CD4-positive, alpha-beta T cell treated with Interleukin-4 for 1 hour (primary cell): ENCODE measurements around the gene MAST2.
"Not testable (repeated sequence)": the region's sequence is repeated elsewhere in the genome, so short reads cannot be mapped to it uniquely, and the experiment has no call there.

Experiments
- DNase-seq, 2 donors: peaks; one replicate each; pipeline ENCODE4 v3.0.0-alpha.2; 2020 to 2022

MAST2 gene

DNA sequence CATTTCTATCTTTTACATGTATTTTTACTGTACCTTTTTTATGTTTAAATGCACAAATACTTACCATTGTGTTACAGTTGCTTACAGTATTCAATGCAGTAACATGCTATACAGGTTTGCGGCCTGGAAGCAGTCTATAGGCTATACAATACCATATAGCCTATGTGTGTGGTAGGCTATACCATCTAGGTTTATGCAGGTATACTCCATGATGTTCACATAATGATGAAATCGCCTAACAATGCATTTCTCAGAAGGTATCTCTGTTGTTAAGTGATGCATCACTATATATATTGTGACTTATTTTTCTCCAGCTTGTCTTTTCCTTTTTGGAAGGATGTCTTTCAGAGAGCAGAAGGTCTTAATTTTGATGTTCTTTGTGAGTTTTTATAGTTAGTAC is 103.5 kb downstream of the MAST2 start:
- DNase-seq, result no peak

DNA sequence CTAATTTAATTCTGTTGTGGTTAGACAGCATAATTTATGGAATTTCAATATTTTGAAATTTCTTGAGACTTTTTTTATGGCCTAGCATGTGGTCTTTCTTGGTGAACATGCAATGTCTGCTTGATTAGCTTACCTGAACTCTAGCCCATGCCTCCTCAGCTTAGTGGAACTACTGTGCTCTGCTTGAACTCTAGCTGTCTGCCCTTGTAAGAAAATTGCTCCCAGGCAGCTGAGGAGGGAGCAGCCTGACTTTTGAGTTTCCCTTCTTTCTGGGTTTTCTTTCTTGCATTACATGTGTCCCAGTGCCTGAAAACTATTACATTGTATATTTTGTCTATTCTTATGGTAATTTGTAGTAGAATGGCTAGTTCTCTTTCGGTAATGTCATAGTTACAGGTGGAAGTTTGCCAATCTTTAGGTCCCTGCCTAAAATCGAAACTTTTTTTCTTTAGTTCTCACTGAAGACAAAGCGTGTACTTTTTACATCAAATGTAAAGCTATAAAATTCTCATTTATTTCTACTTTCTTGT is 105.3 kb downstream of the MAST2 start:
- no peak for DNase-seq

DNA sequence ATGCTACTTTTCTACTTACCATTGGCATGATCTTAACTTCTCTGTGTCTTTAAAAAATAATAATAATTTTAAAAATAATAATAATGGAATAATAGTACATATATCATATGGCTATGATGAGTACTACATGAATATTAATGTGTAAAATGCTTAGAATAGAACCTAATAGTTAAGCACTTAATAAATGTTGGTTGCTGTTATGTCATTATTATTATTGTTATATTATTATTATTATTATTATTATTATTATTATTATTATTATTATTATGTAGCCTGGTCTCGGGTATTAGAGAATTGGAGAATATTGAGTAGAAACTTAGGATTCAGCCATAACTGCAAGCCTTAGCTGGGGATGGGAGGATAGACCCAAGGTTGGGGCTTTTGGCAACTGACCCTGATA is 108.2 kb downstream of the MAST2 start:
- DNase-seq, result no peak

DNA sequence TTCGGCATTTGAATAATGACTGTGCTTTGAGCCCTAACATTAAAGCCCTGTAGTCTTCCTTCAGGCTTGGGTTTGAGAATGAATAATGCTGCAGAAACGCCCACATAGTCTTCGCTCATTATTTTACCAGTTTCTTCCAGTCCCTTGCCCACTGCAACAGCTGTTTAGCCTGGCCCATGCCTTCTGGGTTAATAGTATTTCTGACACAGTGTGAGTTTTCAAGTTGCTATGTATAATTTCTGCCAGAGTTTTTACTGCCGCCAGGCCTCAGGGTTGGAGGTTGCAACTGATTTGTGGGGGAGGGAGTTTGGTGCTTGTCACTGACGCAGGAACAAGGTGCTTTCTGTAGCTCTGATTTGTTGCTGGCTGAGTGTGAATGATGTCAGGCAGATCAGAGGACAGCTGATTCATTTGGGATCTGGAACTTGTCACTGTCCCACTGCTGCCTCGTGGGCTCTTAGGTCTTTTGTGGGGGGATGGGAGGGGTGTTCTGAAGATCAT is 109.8 kb downstream of the MAST2 start:
- no peak for DNase-seq

DNA sequence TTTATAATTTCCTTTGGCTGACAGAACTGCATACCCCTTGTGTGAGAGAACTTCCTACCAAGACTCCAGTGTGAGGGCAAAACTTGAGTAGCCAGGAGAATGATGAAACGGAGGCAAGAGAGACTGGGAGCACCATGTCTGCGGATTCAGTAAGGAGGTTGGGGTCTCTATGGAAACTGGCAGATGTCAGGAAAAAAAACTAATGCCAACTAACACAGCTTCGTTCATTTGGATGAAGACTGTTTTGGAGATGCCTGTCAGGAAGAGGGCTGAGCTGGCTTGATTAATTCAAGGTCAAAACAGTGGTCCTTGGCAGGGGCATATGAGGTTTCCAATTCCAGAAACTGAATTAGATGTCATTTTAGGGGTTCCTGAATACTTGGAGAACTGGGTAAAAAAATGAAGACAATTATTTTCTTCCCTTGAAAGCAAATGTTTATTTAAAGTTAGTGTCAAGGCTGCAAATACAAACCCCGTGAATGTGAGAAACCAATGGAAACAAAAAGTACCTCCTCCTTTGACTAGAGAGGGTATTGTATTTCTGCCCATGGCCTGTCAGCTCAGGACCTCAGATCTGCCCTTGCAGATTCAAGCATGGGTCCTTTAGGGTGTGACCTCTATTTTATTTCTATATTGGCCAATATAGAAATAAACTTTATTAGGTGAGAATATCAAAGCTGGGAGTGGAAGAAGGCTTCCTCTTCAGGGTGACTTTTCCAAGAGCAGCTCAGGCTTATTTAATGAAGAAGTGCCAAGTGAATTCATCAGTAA is 110.5 kb downstream of the MAST2 start:
- no peak for DNase-seq

DNA sequence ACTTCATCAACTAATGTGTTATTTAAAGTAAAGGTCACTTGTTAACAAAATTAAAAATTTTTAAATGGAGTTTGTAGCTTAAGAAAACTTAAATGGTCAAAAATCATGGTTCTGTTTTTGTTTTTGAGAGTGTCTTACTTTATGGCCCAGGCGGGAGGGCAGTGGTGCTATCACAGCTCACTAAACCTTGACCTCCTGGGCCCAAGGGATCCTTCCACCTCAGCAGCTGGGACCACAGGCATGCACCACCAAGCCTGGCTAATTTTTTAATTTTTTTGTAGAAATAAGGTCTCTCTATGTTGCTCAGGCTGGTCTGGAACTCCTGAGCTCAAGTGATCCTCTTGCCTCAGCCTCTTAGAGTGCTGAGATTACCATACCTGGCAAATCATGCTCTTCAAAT is 111.4 kb downstream of the MAST2 start:
- no peak for DNase-seq

DNA sequence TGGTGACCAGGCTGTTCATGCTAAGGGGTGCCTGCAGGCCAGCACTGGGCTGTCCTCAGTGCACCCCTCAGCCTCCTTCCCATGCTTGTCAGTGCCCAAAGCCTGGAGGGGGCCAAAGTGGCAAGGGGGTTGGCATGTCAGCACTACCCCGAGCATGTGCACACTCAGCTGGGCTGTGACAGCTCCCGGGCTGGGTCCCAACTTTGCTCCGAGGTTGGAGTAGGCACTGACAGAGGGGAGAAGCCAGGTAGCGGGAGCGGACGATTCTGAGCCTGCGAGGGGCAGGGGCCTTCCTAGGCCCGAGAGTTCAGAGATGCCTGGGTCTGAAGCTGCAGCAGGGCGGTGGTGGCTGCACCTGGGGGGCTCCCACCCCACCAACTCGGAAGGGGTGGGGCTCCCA is 119.0 kb downstream of the MAST2 start:
- DNase-seq, result no peak

DNA sequence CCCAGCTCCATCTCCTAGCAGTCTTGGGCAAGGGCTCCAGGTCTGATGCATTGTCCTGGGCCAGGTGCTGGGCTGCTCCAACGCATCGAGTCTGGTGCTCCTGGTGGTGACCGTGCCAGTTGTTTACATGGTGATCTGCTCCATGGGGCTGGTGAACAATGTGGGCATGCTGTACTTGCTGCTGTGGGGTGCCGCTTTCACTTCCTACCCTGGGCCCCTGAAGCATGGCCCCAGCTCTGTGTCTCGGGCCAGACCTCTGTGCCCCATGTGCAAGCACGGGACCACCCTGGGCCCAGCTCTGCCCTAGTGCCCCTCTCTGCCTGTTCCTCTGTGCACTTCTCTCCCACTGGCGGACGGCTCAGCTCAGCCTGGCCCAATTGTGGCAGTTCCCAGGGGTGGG is 119.4 kb downstream of the MAST2 start:
- DNase-seq, result no peak

DNA sequence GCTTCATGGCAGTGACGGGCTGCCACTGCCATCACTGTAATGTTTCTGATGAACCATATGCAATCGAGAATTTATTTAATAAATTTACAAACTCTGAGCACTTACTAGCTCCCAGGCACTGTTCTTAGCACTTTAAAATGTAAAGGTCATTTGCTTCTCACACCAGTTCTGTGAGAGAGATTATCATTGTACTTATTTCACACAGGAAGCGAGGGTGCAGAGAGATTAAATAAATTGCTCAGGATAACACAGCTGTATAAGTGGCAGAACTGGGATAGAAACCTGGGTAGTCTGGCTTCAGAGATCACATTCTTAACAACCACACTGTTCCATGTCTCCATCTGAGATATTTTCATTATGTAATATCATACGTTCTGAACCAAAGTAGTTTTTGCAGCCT is 119.9 kb downstream of the MAST2 start:
- DNase-seq, result no peak

DNA sequence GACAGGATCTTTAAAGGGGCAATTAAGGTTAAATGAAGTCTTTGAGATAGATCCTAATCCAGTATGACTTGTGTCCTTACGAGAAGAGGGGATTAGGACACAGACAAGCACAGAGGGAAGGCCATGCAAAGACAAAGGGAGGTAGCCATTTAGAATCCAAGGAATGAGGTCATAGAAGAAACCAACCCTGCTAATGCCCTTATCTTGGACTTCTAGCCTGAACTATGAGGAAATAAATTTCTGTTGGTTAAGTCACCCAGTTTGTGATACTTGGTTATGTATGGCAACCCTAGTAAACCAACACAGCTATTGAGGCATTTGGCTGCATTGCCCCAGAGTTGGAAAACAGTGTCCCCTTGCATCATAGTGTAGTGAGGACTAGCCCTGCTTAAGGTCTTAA is 121.3 kb downstream of the MAST2 start:
- DNase-seq, result no peak

DNA sequence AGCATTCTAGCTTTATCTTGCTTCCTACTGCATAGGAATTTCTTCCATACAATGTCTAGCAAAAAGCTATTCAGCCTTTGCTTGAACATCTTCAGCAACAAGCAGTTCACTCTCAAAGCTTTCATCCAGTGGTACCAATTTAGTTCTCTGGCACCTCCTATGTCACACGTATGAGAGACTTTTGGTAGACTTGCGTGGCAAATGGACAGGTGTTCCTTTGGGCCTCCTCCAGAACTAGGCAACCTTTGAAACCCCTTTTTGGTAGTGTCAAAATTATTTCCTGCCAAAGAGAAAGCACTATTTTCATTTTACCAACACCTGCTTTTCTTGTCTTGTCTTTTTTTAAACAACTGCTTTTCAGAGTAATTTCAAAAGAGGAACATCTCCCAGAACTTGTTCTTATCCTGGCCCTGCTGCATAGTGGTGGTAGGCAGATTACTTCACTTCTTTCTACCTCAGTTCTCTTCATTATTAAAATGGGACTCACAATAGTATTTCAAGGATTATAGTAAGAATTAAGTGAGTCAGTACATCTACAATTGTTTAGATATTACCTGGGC is 122.4 kb downstream of the MAST2 start:
- no peak for DNase-seq

DNA sequence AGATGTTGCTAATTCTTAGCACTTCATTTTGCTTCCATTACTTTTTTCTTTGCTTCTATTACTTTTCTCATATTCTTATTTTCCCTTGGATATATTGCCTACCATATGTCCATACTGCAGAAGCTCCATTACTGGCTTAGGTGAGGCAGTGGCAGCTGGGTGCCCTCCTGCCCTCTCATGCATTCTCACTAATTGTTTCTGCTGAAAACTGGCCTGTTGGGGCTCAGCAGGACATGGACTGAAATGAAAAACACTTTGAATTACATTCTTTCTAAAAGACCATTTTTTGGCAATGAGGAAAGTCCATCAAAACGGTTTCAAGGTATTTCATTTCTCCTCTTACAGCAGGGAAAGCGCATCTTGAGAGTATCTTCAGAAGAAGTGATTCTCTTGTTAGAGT is 122.9 kb downstream of the MAST2 start:
- DNase-seq, result no peak

DNA sequence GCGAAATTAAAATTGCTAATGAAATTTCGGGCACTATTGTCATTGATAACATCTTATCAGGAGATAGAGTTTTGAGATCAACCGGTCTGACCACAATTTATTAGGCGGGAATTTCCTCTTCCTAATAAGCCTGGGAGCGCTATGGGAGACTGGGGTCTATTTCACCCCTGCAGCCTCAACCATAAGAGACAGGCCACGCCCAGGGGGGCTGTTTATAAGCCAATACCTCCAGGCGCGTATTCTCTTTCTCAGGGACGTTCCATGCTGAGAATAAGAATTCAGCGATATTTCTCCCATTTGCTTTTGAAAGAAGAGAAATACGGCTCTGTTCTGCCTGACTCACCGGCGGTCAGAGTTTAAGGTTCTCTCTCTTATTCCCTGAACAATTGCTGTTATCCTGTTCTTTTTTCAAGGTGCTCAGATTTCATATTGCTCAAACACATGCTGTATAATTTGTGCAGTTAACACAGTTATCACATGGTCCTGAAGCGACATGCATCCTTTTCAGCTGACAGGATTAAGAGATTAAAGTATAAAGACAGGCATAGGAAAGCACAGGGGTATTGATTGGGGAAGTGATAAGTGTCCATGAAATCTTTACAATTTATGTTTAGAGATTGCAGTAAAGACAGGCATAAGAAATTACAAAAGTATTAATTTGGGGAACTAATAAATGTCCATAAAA is 124.0 kb downstream of the MAST2 start:
- not testable (repeated sequence) for DNase-seq

DNA sequence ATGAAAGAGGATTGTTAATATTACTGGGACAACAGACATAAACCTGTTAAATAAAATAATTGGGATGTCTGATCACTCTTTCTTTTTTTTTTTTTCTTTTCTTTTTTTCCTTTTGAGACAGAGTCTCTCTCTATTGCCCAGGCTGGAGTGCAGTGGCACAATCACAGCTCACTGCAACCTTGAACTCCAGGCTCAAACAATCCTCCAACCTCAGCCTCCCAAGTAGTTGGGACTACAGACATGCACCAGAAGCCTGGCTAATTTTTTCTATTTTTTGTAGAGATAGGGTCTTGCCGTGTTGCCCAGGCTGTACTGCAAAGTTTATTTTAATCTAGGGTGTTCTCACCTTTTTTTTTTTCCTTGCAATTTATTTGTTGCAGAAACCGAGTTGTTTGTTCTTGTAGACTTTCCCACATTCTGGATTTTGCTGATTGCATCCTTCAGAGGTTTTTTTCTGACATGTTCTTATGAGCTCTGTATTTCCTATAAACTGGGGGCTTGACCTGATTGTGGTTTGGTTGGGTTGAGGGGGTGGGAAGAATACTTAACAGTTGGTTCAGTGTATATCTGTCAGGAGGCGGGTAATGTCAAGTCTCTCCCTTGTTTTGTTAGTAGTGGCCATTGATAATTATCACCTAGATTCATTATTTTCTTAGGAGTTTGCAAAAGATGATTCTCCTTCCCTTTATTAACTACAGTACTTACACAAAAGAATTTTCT is 125.2 kb downstream of the MAST2 start:
- DNase-seq, result no peak

DNA sequence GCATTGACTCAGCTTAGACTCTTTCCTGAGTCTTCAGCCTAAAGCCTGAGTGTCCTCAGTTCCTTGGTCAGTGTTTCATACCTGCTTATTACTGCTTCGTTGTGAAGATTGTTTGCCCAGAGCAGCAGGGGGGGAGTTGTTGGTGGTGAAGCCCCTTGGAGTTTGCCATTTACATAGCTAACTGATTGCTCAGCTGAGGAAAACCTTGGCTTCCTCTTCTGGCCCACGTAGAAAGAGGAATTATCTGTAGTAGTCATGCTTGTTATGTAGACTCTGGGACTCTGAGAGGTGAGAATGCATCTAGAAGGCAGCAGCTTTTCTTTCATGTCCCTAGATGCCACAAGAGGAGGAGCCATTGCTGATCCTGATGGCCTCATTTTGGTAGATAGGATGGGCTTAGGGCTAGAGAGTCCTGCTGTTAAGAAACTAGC is 125.9 kb downstream of the MAST2 start:
- DNase-seq, result no peak

DNA sequence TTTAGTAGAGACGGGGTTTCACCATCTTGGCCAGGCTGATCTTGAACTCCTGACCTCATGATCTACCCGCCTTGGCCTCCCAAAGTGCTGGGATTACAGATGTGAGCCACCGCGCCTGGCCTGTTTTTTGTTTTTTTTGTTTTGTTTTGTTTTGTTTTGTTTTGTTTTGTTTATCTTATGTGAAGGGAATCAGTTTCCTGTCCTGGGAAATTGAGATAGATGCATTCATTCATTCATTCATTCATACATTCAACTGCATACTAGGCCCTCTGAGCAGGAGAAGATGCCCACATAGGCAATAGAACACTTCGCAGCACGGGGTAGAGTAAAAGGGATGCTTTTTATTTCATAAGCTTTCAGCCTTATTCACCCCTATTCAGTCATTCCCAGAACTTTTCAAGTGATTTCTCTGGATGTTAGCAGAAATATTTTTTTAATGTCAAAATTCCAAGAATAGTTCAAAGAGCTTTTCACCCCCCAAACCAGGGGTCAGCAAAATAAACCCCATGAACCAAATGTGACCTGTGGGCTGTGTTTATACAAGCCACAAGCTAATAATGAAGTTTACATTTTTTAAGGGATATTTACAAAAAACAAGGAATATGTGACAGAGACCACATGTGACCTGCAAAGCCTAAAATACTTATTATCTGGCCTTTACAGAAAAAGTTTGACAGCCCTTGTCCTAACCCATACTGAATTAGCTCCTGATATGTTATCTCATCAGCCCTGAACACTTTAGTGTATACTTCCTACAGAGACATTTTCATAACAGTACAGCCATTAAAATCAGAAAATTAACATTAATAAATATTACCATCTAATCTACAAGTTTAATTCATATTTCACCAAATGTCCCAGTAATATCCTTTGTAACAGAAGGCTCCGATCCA is 127.1 kb downstream of the MAST2 start:
- DNase-seq, result no peak

DNA sequence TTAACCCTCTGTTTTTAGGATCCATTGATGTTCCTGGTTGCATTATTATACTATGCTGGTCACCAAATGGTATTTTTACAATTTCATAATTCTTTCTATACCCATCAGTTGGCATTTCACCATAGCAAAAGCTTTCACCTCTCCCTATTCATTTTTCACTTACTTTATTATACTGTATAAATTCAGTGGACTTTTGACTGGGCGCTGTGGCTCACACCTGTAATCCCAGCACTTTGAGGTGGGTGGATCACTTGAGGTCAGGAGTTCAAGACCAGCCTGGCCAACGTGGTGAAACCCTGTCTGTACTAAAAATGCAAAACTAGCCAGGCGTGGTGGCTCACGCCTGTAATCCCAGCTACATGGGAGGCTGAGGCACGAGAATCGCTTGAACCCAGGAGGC is 128.8 kb downstream of the MAST2 start:
- DNase-seq, result not testable (repeated sequence)

DNA sequence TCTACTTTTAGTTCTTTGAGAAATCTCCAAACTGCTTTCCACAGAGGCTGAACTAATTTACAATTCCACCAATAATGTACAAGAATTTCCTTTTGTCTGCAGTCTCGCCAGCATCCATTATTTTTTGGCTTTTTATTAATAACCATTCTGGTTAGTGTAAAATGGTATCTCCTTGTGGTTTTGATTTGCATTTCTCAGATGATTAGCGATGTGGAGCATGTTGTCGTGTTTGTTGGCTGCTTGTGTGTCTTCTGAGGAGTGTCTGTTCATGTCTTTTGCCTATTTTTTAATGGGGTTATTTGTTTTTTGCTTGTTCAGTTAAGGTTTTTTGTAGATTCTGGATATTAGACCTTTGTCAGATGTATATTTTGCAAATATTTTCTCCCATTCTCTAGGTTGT is 131.5 kb downstream of the MAST2 start:
- no peak for DNase-seq

DNA sequence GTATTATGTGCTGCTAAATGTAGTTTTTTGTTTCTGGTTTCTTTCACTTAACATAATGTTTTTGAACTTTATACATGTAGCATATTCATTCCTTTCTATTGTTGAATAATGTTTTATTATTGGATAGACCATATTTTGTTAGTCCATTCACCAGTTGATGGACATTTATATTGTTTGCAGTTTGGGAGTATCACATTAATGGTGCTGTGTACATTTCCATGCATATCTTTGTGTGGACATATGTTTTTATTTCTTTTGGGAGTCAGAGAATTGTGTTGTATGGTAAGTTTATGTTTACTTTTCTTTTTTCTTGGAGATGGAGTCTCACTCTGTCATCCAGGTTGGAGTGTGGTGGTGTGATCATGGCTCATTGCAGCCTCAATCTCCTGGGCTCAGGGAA is 134.6 kb downstream of the MAST2 start:
- DNase-seq, result no peak

DNA sequence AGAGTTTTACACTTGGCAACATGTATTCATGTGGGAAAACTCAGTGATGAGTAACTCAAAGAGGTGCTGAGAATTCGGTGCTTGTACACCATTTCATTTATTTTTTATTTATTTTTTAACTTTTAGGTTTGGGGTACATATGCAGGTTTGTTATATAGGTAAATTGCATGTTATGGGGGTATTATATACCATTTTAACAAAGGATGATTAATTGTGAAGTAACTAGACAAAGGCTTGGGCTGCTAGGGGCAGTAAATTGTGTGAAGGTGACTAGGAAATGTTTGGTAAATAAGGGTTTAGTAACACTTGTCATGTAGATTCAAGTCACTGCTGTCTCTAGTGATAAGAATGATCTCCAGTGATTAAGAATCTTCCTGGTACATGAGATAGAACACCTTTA is 139.0 kb downstream of the MAST2 start:
- DNase-seq, result no peak

DNA sequence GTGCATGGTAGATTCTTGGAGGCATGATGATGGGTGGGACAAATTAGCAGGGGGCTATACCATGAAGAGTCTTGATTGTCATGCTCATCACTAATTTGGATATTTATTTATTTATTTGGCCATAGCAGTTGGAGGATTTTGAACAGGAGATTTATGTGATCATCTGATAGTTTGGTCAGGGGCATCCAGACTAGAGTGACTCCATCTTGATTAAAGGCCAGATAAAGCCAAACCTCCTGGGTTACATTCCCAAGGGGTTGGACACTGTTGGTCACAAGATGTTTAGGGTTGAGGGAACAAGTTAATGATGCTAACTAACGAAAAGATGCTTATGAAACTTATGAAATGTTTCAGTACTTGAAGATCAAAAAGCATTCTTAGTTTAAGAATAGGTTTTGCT is 139.8 kb downstream of the MAST2 start:
- no peak for DNase-seq

DNA sequence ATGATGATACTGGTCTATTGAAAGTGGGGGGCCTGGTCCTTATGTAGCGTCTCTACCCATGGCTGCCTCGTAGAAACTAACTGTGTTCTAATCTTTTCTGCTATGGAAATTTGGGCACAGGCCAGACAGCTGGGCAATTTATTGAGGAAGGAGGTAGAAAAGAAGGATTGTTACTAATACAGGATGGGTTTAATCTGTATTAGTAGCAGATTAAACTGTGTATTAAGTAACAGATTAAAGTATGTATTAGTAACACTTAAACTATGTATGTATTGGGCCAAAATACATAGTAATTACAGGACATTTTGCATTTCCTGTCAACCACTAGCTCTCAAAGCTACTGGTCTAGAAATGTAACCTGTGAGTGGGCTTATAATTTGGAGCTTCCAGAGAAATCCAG is 142.0 kb downstream of the MAST2 start:
- DNase-seq, result no peak
